HepG2 (cell line): Measurements from ENCODE around the gene MRPL43. TPM values are rescaled to one million over a fixed set of nuclear protein-coding genes. Genes with fewer than 3 reads are reported as not detected.
A peak's percentile ranks its signal among the peaks of the same experiment; 100 is the strongest.

Source experiments
- AKNA ChIP-seq: sonication (generic); formaldehyde crosslinking; IDR thresholded peaks from 2 replicates; pipeline ENCODE4 v1.4.0; 2020; ENCODE audit warnings: missing genetic modification reagents, borderline replicate concordance
- CEBPB ChIP-seq: IDR thresholded peaks from 2 replicates; pipeline ENCODE4 v1.6.1; 2011; ENCODE audit warnings: low read depth, low read length, improper control_type of control experiment, borderline replicate concordance
- GRHL1 ChIP-seq: sonication (generic); formaldehyde crosslinking; conservative IDR thresholded peaks from 2 replicates; pipeline ENCODE4 v1.8.0; 2022; ENCODE audit warnings: missing genetic modification reagents
- MAZ ChIP-seq, 2 experiments: sonication (generic) in 1 of 2; formaldehyde crosslinking in 1 of 2; IDR thresholded peaks; 2 replicates each; pipeline versions ENCODE4 v1.5.0 to v1.6.1; 2012 to 2020; ENCODE audit warnings: low read depth in 2 of 2, mild to moderate bottlenecking in 2 of 2, borderline replicate concordance in 1 of 2, improper control_type of control experiment in 1 of 2, low read length in 1 of 2, missing genetic modification reagents in 1 of 2, moderate library complexity in 1 of 2
- PAXIP1 ChIP-seq: sonication (generic); formaldehyde crosslinking; conservative IDR thresholded peaks from 2 replicates; pipeline ENCODE4 v1.4.0; 2020; ENCODE audit warnings: mild to moderate bottlenecking, missing genetic modification reagents, moderate library complexity
- REL ChIP-seq: sonication (generic); formaldehyde crosslinking; conservative IDR thresholded peaks from 2 replicates; pipeline ENCODE4 v1.8.0; 2022; ENCODE audit warnings: mild to moderate bottlenecking, missing genetic modification reagents, moderate library complexity
- ZNF646 ChIP-seq: sonication (generic); formaldehyde crosslinking; IDR thresholded peaks from 2 replicates; pipeline ENCODE4 v1.9.0; 2021; ENCODE audit warnings: mild to moderate bottlenecking, missing genetic modification reagents
- polyA plus RNA-seq, 8 experiments: library from polyadenylated mRNA; depleted of rRNA in 3 of 8; stranded (reverse) in 7 of 8; unstranded in 1 of 8; fragments of >200 nt; fragmentation: Illumina TruSeq in 4 of 8; extraction: Trizol in 4 of 8; gene quantifications; 2 replicates each; pipeline versions ENCODE4 v1.2.1 to v1.2.3, GENCODE V29; 2011 to 2016; ENCODE audit warnings: low read depth in 4 of 8, missing spikeins in 1 of 8, mixed read lengths in 1 of 8; ENCODE audit not compliant: insufficient read depth in 1 of 8
- total RNA-seq, 5 experiments: library from RNA; depleted of rRNA; stranded (reverse); fragments of >200 nt; fragmentation: Illumina TruSeq; extraction: Trizol; gene quantifications; 2 replicates each; pipeline ENCODE4 v1.2.3, GENCODE V29; 2016; ENCODE audit warnings: low read depth in 1 of 5

MRPL43 gene
- total and polyA plus RNA-seq, 2 of the 13 experiments (the other 11 are each of a cell fraction or from before 2014, with no cell fraction given): 71.0 to 73.7 TPM

GRCh38 chr10:100998183-100998990 is 11.1 kb upstream of the MRPL43 start (continued):
- TF ChIP-seq ZNF646 (CRISPR knock-in tag) (no peak), PAXIP1 (CRISPR knock-in tag) (peak; percentile 26), GRHL1 (CRISPR knock-in tag) (no peak), AKNA (CRISPR knock-in tag) (no peak), REL (CRISPR knock-in tag) (no peak), CEBPB (no peak), MAZ (IDR thresholded peaks at IDR 0.05; ENCODE audit: borderline replicate concordance, low read depth, low read length) (no peak; the same call in 1 of the 2 replicates), MAZ (CRISPR knock-in tag; IDR thresholded peaks at IDR 0.05; ENCODE audit: low read depth) (no peak; the same call in 1 of the 2 replicates)
